Measurements from ENCODE around the gene PRKAA2. TPM values are rescaled to one million over a fixed set of nuclear protein-coding genes. Genes with fewer than 3 reads are reported as not detected.

The PRKAA2 gene
- total and polyA plus RNA-seq, 2 of the 4 experiments (the other 2 are of a cell fraction), result 0.72 to 1.4 TPM

- Histone ChIP-seq H3K4me3 (ENCODE audit: insufficient read depth, low read depth, low read length) (no peak overlapping the region), H3K14ac (replicated peaks; ENCODE audit: low read depth, low read length) (no peak overlapping the region), H3K27me3 (ENCODE audit: control insufficient read depth, insufficient read depth, low read length) (peaks cover 6% of the 10 kb centered on the region), H4K20me1 (ENCODE audit: insufficient read depth, low read length) (no peaks in the 10 kb centered on the region), H3K27ac (ENCODE audit: insufficient read depth, low read length) (no peak overlapping the region), H3K4ac (ENCODE audit: low read depth, low read length) (no peak overlapping the region), H4K8ac (ENCODE audit: low read depth in 2 of 2, low read length in 2 of 2) (no peak overlapping the region), H3K4me2 (ENCODE audit: low read depth, low read length) (no peak overlapping the region), H4K5ac (ENCODE audit: low read depth, low read length) (no peak overlapping the region), H3K79me1 (ENCODE audit: low read depth in 1 of 2, low read length in 2 of 2) (no peaks in the 10 kb centered on the region), H2BK5ac (ENCODE audit: low read depth, low read length, poor library complexity, severe bottlenecking) (no peak overlapping the region), H2AK5ac (ENCODE audit: low read depth, low read length) (no peak overlapping the region), H2AFZ (replicated peaks; ENCODE audit: low read length, poor library complexity) (no peak overlapping the region), H3K56ac (ENCODE audit: extremely low read depth, insufficient read depth, low read length) (no peak overlapping the region), H2BK120ac (ENCODE audit: low read depth, low read length) (no peak overlapping the region), H3K9me1 (ENCODE audit: insufficient read depth, low read length) (no peaks in the 10 kb centered on the region; the same call in 1 of the 2 replicates), H3K4me1 (ENCODE audit: control insufficient read depth, insufficient read depth, low read length) (no peaks in the 10 kb centered on the region), H3K9ac (ENCODE audit: low read depth, low read length) (no peak overlapping the region), H3K18ac (ENCODE audit: low read depth, low read length) (no peak overlapping the region), H2BK15ac (ENCODE audit: low read depth, low read length) (no peak overlapping the region), H4K91ac (ENCODE audit: insufficient read depth, low read depth, low read length) (no peak overlapping the region), H3K36me3 (ENCODE audit: control insufficient read depth, insufficient read depth, low read length) (no peaks in the 10 kb centered on the region), H3K9me3 (ENCODE audit: control insufficient read depth, insufficient read depth, low read length) (no peaks in the 10 kb centered on the region), H3K23ac (ENCODE audit: low read depth, low read length) (no peak overlapping the region), H2BK20ac (ENCODE audit: low read depth, low read length) (no peak overlapping the region), H2AK9ac (replicated peaks; ENCODE audit: low read depth, low read length, poor library complexity) (no peak overlapping the region)
- in situ Hi-C loops (cut with MboI; ENCODE audit: low sequenced_read_pairs) (no loop called here), intact Hi-C loops (cut with micrococcal nuclease) (no loop called here), dilution Hi-C loops (cut with HindIII; ENCODE audit: low sequenced_read_pairs, unreplicated experiment) (no loop called here)
- BruUV-seq (replicated peaks), result no TSS peak
- no peak for TF ChIP-seq CHD1 (IDR thresholded peaks at IDR 0.05; ENCODE audit: low read depth, low read length)
- no peak for TF ChIP-seq MAZ (IDR thresholded peaks at IDR 0.05; ENCODE audit: borderline replicate concordance, low read depth, low read length)
- no peak for TF ChIP-seq CEBPB (IDR thresholded peaks at IDR 0.05; ENCODE audit: low read depth, low read length)
- no peak for TF ChIP-seq MXI1 (IDR thresholded peaks at IDR 0.05; ENCODE audit: borderline replicate concordance, low read depth, low read length)
- no peak for TF ChIP-seq FOS (IDR thresholded peaks at IDR 0.05; ENCODE audit: low read depth, low read length)
- no peak for TF ChIP-seq RFX5 (IDR thresholded peaks at IDR 0.05; ENCODE audit: low read depth, low read length)
- TF ChIP-seq CTCF (conservative IDR thresholded peaks at IDR 0.05; ENCODE audit: low read depth, low read length), result no peak
- no peak for TF ChIP-seq ELK1 (IDR thresholded peaks at IDR 0.05; ENCODE audit: borderline replicate concordance, low read depth, low read length)
- TF ChIP-seq USF2 (IDR thresholded peaks at IDR 0.05; ENCODE audit: low read depth, low read length), result no peak
- TF ChIP-seq RCOR1 (IDR thresholded peaks at IDR 0.05; ENCODE audit: insufficient replicate concordance, low read length), result no peak
- no peak for TF ChIP-seq POLR2A (IDR thresholded peaks at IDR 0.05; ENCODE audit: low read depth, low read length)
- TF ChIP-seq MAFK (IDR thresholded peaks at IDR 0.05; ENCODE audit: low read depth, low read length), result no peak
- no peak for TF ChIP-seq BHLHE40 (IDR thresholded peaks at IDR 0.05; ENCODE audit: low read depth, low read length)
- no peak for TF ChIP-seq RAD21 (IDR thresholded peaks at IDR 0.05; ENCODE audit: low read length)
- no peak for TF ChIP-seq SMC3 (IDR thresholded peaks at IDR 0.05; ENCODE audit: low read depth, low read length)
- no peak for DNase-seq
- no CpG with 5 or more reads among the region's 1 CpG for WGBS, 2 experiments (ENCODE audit: extremely low coverage in 2 of 2, insufficient read length in 1 of 2)
- ChIA-PET POLR2A (ENCODE audit: unreplicated experiment) (no interaction called here), CTCF (interaction anchor here (1.3 kb wide), 1 partner anchor 178 kb away, joined by 3 read pairs; no protein-coding TSS in a partner anchor)
- ATAC-seq (ENCODE audit: low read depth), result no peak
Measured at GRCh38 chr1:56754708-56755479, 109.8 kb downstream of the PRKAA2 start.

Measured in IMR-90 (cell line).